Measurements from ENCODE around the gene L3MBTL2. TPM values are rescaled to one million over a fixed set of nuclear protein-coding genes. Genes with fewer than 3 reads are reported as not detected.

The L3MBTL2 gene
- total and polyA plus RNA-seq, 4 donors, result 8.7 to 17.4 (median 12.3) TPM

DNA sequence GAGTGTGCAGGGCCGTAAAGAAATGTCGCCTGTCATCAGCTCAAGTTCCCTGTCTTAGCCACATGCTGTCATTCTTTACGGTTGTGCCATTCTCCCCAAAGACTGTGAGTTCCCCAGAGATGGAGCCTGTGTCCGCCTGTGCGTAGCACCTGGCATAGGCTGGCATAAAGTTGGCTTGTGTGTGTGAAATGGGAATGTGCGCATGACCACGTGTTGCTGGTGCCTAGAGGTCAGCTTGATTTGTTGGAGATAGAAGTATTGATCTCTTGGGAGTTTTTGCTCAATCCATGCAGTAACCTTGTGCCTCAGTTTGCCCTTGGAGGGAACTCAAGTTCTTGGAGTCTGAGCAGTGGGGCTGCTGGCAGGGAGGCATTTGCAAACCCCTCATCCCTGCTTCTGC, 26.3 kb downstream of the L3MBTL2 start:
- Histone ChIP-seq H3K4me3 (ENCODE audit: low read depth in 1 of 3, low read length in 3 of 3) (no peak overlapping the region), H3K27me3 (ENCODE audit: control insufficient read depth in 4 of 4, insufficient read depth in 4 of 4, low read length in 3 of 4) (no peaks in the 10 kb centered on the region), H3K9ac (ENCODE audit: low read depth in 1 of 2, low read length in 2 of 2) (no peak overlapping the region), H3K36me3 (ENCODE audit: control insufficient read depth in 4 of 4, insufficient read depth in 3 of 4, low read depth in 1 of 4, low read length in 3 of 4) (peaks cover 5 to 16% (median 8%) of the 10 kb centered on the region in 4 donors), H3K27ac (ENCODE audit: low read depth in 1 of 2, low read length in 2 of 2) (no peak overlapping the region), H3K9me3 (ENCODE audit: control insufficient read depth in 4 of 4, low read length in 3 of 4) (no peaks in the 10 kb centered on the region), H3K4me1 (ENCODE audit: control insufficient read depth in 4 of 4, insufficient read depth in 4 of 4, low read length in 3 of 4) (peaks cover 3 to 37% (median 24%) of the 10 kb centered on the region in 4 donors)
- DNase-seq (ENCODE audit: low spot score), result no peak
- 73% methylated on average over 7 of the region's 7 CpGs for WGBS
- TF ChIP-seq JUND (IDR thresholded peaks at IDR 0.05) (no peak), HNF4A (conservative IDR thresholded peaks at IDR 0.05) (peak; percentile 21 to 23), RXRA (IDR thresholded peaks at IDR 0.05) (peak; percentile 44 to 55), RAD21 (IDR thresholded peaks at IDR 0.05) (peak in 1 of 2 donors; percentile 18), REST (IDR thresholded peaks at IDR 0.05) (no peak), YY1 (IDR thresholded peaks at IDR 0.05) (no peak)

- peak overlapping the region in 1 of 2 donors; percentile 36 for H3K27ac ChIP-seq (ENCODE audit: low read depth in 1 of 2, low read length in 2 of 2)
- DNase-seq (ENCODE audit: low spot score), result no peak
- H3K9ac ChIP-seq (ENCODE audit: low read depth in 1 of 2, low read length in 2 of 2), result no peak overlapping the region
- peaks cover 0 to 2% (median 0%) of the 10 kb centered on the region in 4 donors for H3K36me3 ChIP-seq (ENCODE audit: control insufficient read depth in 4 of 4, insufficient read depth in 3 of 4, low read depth in 1 of 4, low read length in 3 of 4)
- 54% methylated on average over 19 of the region's 19 CpGs for WGBS
- no peak overlapping the region for H3K4me3 ChIP-seq (ENCODE audit: low read depth in 1 of 3, low read length in 3 of 3)
- H3K27me3 ChIP-seq (ENCODE audit: control insufficient read depth in 4 of 4, insufficient read depth in 4 of 4, low read length in 3 of 4), result no peaks in the 10 kb centered on the region
- H3K9me3 ChIP-seq (ENCODE audit: control insufficient read depth in 4 of 4, low read length in 3 of 4), result no peaks in the 10 kb centered on the region
- peaks cover 14 to 51% (median 35%) of the 10 kb centered on the region in 4 donors for H3K4me1 ChIP-seq (ENCODE audit: control insufficient read depth in 4 of 4, insufficient read depth in 4 of 4, low read length in 3 of 4)
- TF ChIP-seq SP1 (IDR thresholded peaks at IDR 0.05) (peak; percentile 56), HNF4A (conservative IDR thresholded peaks at IDR 0.05) (peak; percentile 61 to 77), TAF1 (conservative IDR thresholded peaks at IDR 0.05) (no peak), RAD21 (IDR thresholded peaks at IDR 0.05) (peak in 1 of 2 donors; percentile 40), FOXA1 (IDR thresholded peaks at IDR 0.05) (no peak), RXRA (IDR thresholded peaks at IDR 0.05) (peak; percentile 65 to 81), HNF4G (IDR thresholded peaks at IDR 0.05) (peak; percentile 57), NR2F2 (IDR thresholded peaks at IDR 0.05) (peak; percentile 60), EGR1 (IDR thresholded peaks at IDR 0.05; ENCODE audit: low read depth in 2 of 2) (no peak)
- TF ChIP-seq, protein P1, sequence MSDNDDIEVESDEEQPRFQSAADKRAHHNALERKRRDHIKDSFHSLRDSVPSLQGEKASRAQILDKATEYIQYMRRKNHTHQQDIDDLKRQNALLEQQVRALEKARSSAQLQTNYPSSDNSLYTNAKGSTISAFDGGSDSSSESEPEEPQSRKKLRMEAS (IDR thresholded peaks at IDR 0.05), result no peak
Measured at GRCh38 chr22:41234815-41235695, 29.9 kb downstream of the L3MBTL2 start.
